Suppressor macrophage treated with lipopolysaccharide for 1 hour (primary cell): Measurements from ENCODE around the gene PUS7L.
"Not testable (repeated sequence)": the region's sequence is repeated elsewhere in the genome, so short reads cannot be mapped to it uniquely, and the experiment has no call there.

Experiments
- DNase-seq, 3 donors: peaks; one replicate each; pipeline ENCODE4 v3.0.0-alpha.2; 2020 to 2022

PUS7L gene, protein sequence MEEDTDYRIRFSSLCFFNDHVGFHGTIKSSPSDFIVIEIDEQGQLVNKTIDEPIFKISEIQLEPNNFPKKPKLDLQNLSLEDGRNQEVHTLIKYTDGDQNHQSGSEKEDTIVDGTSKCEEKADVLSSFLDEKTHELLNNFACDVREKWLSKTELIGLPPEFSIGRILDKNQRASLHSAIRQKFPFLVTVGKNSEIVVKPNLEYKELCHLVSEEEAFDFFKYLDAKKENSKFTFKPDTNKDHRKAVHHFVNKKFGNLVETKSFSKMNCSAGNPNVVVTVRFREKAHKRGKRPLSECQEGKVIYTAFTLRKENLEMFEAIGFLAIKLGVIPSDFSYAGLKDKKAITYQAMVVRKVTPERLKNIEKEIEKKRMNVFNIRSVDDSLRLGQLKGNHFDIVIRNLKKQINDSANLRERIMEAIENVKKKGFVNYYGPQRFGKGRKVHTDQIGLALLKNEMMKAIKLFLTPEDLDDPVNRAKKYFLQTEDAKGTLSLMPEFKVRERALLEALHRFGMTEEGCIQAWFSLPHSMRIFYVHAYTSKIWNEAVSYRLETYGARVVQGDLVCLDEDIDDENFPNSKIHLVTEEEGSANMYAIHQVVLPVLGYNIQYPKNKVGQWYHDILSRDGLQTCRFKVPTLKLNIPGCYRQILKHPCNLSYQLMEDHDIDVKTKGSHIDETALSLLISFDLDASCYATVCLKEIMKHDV

DNA sequence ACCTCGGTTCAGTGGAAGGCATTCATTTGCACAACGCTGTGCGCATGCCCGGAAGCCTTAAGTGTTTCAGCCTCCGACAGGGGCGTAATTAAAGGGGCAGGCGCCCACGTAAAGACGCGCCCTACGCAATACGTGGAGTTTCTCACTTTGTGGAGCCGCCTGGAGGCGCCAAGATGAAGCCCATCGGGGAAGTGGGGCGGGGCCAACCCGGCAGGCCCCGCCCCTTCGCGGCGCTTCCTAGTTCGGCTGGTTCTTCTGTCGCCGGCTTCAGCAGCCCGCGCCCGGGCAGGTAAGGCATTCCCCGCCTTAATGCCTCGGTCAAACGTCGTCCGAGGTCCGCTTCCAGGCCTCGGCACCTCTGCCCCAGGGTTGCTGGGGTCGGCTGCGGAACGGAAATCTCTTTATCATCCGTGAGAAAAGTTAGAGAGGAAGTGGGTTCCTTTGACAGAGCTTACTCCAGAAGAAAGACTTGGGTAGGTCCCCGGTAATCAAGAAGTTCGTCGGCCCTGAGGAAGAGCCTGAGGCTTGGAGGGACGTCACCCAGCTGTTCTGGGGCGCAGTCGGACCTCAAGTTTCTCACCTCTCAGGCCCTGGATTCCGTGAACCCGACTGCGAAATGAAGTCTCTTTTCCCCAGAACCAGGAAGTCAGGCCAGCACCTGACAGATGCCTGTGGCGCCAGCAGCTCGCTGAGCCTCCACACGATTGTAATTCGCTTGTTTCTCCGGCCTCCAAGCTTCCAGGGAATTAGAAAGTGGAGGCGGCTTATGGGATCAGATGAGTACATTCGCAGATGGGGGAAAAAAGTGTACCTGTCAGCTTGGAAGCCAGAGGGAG lies at the start of gene PUS7L, which contains the start of gene IRAK4:
TSS of gene PUS7L (minus strand) at position 63 of the 836 bp plus-strand sequence. CDS start 3,545 bp downstream, outside the sequence.
TSS of gene IRAK4 (plus strand) at position 224 of the 836 bp plus-strand sequence. CDS start 9,161 bp downstream, outside the sequence.
- peak; percentile 97 to 99 (median 99) for DNase-seq

DNA sequence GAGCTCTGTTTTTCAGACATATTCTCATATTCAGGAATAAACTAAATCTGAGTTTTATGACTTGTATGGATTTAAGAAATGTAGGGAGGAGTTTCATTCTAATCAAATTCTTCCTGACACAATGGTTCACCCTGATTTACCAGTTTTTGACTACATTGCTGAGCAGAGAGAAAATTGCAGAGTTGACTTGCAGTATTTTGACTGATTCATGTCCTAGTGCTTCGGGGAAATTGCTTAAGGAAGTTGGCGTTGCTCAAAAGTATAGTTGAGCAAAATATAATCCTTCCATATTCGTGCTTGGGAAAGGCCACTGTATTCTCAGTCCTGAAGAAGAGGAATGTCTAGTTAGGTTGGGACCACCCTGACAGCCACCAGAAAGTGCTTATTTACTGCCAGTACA lies 48.8 kb upstream of the PUS7L start:
- DNase-seq = peak; percentile 55 to 76 (median 73)

DNA sequence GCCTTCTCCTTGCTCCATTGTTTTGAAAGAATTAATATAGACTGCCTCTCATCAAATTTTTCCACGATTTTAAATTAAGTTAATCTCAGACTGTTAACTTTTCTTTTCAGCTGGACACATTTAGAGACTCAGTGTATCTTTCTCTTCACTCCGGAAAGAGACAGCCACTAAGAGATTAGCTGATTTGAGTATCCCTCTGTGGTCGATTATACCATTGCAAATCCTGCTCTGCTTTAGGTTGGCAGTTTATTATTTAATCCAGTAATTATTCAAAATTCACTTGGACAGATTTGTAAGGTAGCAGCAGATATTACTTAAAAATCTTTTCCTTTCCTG lies 48.1 kb upstream of the PUS7L start:
- no peak for DNase-seq

DNA sequence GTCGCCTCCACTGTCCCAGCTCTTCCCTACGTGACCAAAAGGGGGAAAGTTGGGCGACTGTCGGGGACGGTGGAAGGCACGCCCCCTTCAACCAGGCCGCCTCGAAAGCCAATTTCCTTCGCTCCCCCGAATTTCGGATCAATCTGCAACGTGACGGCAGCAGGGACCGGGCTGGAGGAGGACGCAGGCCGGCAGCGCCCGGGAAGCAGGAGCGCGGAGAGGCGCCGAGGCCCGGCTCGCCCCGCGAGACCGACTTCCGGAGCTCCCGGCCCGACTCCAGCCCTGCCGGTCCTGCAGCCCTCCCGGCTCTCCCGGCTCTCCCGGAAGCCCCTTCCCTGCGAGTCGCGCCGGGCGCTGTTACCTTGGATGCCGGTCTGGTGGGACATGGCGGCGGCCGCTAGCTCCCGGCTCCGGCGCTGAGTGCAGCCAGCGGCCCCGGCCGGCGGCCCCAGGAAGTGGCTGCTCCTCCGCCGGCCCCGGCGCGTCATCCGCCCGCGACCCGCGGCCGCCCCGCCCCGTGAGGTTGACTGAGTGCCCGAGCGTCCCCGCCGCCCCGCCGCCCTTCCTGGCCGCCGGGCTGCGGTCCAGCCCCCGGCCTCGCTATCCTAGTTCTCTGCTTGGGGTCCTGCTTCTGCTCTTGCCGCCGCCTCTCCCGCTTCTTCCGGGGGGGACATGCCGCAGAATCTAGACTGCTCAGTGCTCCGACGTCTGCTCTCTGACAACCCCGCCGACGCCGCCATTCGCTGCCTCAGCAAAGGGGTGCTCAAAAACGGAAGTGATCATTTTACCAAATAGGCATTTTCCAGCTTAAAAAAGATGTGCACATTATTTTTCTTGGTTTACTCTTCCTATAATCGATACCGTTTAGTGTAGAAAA lies 47.5 kb upstream of the PUS7L start, which contains the start of gene TWF1:
TSS of gene TWF1 (minus strand) at position 458 of the 877 bp plus-strand sequence. CDS start at position 386, 72 bp downstream.
- DNase-seq = peak; percentile 87 to 95 (median 93)

DNA sequence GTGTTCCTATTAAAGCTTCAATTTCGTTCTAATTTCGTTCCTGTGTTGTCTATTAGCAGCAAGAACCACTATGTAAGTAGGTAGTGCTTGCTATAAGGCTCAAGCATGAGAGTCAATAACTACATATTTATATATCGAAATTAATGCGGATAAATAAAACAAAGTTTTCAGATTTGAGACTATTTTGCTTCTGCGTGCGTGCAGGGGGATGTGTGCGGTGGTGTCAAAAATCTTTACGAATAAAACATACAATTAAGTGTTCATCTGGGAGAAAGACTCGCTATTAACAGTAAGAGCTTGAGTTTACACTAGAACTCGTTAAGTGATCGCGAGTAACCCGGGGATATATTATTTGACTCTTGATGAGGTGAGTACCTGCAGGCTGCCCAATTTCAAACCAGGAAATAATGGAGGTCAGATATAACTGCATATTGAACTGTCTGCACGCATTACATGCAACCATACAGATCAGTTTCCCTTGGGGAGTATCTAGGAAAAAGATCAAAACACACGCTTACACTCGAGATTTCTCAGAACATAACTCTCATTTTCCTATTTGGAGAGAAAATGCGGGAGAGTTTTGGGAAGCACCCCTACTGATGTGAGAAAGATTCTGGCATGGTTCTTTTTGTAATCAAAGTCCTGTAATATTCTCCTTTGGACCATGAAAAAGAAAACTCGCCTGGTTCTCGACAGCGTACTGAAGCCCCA lies 46.7 kb upstream of the PUS7L start:
- DNase-seq = no peak

DNA sequence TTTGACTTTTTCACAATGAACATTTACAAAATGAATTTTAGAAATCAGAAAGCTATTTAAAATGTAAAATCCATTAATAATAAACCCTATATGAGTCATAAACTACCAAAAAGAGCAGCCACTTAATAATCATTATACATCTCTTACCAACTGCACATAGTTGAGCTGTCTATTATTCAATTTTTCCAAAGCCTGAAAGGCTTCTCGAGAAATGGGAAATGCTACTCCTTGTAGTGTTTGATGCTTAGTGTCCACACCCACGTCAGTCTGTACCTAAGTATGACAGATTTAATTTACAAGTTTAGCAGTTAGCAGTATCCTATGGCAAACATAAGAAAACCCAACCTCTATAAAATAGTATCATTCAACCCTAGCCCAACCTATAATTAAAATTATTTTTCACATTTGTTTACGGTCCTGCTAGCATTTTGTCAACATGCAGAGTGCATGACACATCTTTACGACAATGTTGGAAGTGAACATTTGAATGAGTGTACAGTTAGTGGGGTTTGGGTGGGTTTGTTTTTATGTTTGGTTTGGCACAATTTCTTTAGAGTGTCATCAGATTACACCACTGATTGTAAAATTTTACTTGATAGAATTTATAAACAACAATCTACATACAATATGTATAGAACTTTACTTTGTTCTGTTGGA lies 39.1 kb upstream of the PUS7L start:
- DNase-seq = no peak

DNA sequence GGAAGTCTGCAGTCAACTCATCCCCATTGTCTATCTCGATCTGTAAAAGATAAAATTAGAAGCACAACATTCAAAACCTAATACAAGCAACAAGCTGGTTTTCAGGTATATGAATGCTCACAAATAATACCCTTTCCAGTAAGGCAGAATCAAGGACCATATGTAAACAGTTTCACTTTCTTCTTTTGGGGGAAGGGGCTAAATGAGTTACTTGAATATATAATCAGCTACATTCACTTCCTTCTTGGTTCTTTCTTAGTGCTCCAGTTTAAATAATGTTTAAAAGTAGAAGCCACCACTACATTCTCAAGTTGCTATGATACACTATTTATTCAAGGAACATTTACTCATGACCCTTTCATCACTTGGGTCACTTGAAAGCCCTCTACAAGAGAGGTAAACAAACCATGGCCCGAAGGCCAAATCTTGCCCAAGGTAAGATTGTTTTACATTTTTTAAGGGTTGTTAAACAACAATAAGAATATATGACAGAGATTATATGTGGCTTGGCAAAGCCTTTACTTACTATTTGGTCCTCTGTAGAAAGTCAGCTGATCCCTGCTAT lies 37.2 kb upstream of the PUS7L start:
- DNase-seq = no peak

DNA sequence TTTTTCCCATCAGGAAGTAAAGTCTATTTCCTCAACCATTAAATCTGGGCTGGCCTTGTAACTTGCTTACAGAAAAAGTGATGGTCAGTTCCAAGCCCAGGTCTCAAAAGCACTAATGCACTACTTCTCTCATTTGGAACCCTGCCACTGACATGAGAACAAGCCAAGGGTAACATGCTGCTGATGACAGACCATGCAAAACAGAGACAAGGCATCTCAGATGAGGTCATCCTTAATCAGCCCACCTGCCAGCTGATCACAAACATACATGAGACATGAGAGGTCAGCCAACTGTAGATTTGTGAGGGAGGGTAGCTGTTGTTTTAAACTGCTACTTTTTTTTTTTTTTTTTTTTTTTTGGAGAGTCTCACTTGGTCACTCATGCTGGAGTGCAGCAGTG lies 31.4 kb upstream of the PUS7L start:
- no peak for DNase-seq

DNA sequence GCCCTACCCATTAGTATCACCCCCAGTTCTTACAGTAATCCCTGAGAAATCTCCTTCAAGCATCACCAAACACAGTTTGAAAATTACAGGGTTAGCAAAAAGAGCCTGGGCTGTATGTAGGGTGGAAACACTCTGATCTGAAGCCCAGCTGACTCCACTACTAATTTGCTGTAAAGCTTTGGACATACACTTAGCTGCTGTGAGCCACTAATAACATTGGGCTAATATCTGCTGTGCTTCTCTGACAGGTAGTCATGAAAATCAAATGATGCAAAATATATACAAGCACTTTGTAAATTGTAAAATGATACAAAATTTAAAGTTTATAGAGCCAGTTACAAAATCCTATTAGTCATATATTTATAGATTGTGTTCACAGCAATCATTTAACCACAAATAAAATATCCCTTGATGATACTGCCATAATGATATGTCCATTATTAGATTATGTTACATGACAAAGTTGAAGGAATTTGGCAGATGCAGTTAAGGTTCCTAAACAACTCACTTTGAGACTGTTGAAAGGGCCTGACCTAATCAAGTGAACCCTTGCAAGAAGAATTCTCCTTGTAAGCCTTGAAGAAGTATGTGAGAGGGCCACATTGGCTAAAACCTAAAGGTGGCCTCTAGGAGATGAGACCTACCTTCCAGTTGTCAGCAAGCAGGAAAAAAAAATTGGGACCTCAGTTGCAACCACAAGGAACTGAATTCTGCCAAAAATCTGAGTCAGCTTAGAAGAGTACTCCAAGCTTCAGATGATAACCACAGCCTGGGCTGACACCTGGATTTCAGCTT lies 28.5 kb upstream of the PUS7L start:
- DNase-seq = no peak

DNA sequence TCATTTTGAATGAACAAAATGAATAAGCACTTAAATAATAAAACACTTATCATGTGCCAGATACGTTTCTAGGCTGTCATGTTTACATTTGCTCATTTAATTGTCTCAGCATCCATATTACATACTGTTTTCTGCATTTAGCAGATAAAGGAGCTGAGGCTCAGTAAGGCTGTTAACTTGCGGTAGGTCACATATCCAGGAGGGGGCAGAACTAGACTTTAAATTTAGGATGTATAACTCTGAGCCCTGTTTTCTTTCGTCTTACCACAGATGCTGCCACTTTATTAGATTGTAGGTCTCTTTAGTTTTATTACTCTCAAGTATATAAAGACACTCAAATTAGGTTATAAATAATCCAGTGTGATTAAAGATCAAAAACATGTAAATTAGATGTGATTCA lies 17.9 kb upstream of the PUS7L start:
- peak; percentile 22 to 40 (median 25) for DNase-seq

DNA sequence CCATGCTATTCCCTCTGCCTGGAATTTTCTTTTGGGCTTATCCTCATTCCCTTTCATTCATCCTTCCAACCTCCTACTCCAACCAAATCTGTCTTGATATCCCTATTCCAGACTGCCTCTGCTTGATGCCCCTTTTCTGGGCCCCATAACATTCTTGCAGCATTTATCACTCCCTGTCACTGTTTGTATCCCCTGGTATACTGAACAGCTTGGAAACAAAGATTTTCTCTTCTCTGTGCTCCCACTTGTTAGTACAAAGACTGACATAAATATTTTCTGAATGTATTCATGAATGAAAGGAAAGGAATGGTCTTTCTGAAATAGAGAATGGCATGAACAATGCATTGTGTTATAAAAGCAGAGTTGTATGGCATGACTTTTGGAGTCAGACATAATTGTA lies 7.7 kb upstream of the PUS7L start:
- DNase-seq = no peak

DNA sequence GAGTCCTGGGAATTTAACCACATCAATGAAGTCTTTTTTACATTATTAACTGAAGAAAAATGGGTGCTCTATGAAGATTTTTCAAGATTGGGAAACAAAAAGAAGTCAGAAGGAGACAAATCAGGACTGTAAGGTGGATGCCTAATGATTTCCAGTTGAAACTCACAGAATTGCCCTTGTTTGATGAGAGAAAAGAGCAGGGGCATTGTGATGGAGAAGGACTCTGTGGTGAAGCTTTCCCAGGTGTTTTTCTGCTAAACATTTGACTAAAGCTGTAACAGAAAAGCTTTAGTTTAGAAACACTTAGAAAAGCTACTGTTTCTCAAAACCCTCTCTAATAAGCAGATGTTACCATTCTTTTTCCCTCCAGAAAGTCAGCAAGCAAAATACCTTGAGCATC lies 5.9 kb upstream of the PUS7L start:
- no peak for DNase-seq

DNA sequence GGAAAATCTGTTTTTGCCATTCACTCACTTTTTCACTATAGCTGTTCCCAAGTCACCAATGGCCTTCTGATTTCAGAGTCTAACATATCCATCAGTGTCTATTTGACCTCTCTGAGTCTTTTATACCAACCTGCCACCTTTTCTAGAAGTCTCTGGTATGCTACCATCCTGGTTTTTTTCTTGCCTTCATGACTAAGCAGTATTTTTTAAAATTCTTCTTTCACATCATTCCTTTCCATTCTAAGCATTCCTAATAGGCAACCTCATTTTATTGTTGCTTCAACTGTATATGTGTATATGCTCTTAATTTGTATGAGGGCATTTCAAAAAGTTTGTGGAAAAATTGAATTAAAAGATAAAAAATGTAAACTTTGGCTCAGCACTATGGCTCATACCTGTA lies 5.2 kb upstream of the PUS7L start:
- DNase-seq = no peak

DNA sequence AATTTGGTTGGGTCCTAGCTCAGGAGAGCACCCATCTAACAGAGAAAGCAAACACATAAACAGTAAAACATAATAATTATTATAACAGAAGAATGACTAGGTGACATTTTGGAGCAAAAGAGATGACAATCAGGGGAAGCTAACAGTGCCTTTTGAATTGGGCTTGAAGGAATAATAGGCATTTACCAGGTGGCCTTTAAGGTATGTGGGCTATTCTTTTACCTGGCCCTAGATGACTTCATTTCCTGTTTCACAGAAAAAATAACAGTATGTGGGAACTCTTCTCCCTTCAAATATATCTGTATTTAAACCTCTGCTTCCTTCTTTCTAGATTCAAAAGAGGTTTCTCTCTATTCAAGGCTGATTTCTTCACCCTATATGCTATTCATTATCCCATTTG lies 4.0 kb upstream of the PUS7L start:
- no peak for DNase-seq

DNA sequence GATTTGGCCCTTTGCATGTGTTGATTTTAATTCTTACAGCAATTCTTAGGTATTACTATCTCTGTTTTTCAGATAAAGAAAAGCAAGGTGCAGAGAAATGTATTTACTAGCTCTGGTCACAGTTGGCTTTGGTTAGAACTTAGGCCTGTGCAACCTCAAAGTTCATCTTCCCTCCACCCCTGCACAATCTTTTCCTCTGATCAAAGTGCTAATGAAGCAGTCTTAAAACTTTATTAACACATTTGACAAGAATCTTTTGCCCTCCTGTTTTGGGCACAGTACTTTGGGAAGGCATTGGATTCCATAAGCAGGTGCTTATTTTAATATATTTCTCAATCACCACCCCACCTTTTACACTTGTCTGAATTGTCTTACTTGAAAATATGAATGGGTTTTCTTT lies 2.9 kb upstream of the PUS7L start:
- DNase-seq = no peak

DNA sequence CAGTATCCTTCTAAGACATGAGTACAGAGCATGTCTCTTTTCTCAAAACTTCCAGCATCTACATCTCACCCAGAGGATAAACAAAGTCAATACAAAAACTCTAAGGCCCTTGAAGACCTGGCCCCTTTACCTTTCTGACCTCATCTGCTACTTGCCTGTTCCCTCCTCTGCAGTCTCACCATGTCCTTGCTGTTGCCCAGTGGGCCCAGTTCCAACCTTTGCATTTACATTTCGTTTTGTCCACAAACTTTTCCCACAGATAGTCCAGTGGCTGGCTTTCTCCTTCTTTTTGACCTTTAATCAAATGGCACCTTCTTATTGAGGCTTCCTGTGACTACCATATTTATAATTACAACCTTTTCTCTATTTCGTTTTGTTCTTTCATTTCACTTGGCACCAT lies 1.8 kb upstream of the PUS7L start:
- no peak for DNase-seq

DNA sequence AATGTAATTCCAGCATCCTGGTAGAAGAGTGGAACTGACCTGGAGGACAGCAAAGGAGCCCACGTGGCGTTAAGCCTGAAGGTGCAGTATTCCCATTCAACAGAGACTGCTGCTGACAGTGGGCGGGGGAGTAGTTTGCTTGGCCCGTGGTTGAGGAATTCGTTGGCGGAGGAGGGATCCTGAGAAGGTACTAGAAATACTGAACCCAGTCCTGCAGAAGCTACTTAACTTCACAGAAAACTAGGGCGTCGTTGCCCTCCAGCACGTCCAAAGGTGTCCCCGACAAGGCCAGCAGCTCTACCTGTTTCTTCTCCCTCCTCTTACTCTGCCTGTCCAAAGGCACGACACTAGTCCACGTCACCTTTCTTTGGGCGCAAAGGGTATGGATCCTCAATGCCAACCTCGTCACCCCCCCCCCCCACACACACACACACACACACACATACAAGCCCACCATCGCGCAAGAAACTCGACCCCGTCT lies 303 bp downstream of the PUS7L start:
- DNase-seq = peak; percentile 20 to 24 (median 23)

DNA sequence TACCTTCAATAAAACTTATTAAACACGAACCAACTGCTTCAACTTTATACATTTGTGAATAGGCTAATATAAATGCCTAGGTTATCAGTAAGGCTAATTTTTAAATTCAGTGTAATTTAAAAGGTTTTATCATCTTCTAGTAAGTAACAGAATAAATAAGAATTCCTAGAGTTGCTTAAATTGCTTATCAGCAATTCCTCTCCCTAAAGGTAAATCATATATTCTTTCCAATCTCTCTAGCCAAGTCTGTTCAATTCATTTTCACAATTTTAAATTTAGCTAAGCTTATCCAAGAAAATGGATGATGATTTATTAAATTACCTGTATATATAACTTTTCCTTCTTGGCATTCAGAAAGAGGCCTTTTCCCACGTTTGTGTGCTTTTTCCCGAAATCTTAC lies 4.6 kb downstream of the PUS7L start:
- no peak for DNase-seq

DNA sequence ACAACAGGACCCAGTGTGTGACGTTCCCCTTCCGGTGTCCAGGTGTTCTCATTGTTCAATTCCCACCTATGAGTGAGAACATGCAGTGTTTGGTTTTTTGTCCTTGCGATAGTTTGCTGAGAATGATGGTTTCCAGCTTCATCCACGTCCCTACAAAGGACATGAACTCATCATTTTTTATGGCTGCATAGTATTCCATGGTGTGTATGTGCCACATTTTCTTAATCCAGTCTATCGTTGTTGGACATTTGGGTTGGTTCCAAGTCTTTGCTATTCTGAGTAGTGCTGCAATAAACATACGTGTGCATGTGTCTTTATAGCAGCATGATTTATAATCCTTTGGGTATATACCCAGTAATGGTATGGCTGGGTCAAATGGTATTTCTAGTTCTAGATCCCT lies 7.2 kb downstream of the PUS7L start:
- DNase-seq = not testable (repeated sequence)

DNA sequence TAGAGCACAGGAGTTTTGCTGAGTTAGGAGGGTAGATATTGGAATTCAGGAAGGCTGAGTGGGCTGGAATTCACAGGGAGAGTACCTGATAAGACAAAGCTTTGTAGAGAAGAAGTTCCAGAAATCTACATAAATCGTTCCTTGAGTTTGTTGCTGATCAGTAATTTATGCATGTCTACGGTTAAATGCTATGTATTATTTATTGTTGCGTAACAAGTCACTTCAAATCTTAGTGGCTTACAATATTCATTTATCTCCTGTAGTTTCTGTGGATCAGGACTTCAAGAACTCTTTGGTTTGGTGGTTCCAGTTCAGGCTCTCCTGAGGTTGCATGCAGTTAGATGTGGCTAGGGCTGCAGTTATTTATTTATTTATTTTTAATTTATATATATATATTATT lies 7.8 kb downstream of the PUS7L start:
- no peak for DNase-seq
